Endothelial cell (in vitro differentiated cells): ENCODE results near the gene PHYKPL. TPM values are rescaled to one million over a fixed set of nuclear protein-coding genes. Genes with fewer than 3 reads are reported as not detected.

Experiments used
- DNase-seq: peaks from one replicate; pipeline ENCODE4 v3.0.0; 2021; ENCODE audit warnings: low spot score
- H3K27ac Mint-ChIP-seq: one replicate; pipeline ENCODE4 v1.8.0; 2021; ENCODE audit warnings: mixed read lengths, inconsistent platforms; ENCODE audit not compliant: unreplicated experiment
- H3K27me3 Mint-ChIP-seq: one replicate; pipeline ENCODE4 v1.8.0; 2021; ENCODE audit warnings: mild to moderate bottlenecking, moderate library complexity, mixed read lengths, inconsistent platforms; ENCODE audit not compliant: unreplicated experiment
- H3K36me3 Mint-ChIP-seq: one replicate; pipeline ENCODE4 v1.8.0; 2021; ENCODE audit warnings: mild to moderate bottlenecking, low read depth, mixed read lengths, inconsistent platforms; ENCODE audit not compliant: unreplicated experiment
- H3K4me1 Mint-ChIP-seq: one replicate; pipeline ENCODE4 v1.8.0; 2021; ENCODE audit warnings: mild to moderate bottlenecking, mixed read lengths, inconsistent platforms; ENCODE audit not compliant: unreplicated experiment
- H3K4me3 Mint-ChIP-seq: one replicate; pipeline ENCODE4 v1.8.0; 2021; ENCODE audit warnings: mild to moderate bottlenecking, mixed read lengths, inconsistent platforms; ENCODE audit not compliant: unreplicated experiment
- H3K9me3 Mint-ChIP-seq: one replicate; pipeline ENCODE4 v1.8.0; 2021; ENCODE audit warnings: mixed read lengths, inconsistent platforms; ENCODE audit not compliant: unreplicated experiment
- total RNA-seq: library from RNA; stranded (reverse); fragmentation: NEBNext Ultra II Directional; extraction: Animal tissue kit (Norgen Biotek cat#: 25700); gene quantifications from one replicate; pipeline ENCODE4 v1.2.1, GENCODE V29; 2021; ENCODE audit not compliant: unreplicated experiment
- TF ChIP-seq, protein P1 (sequence below): fragments of 200-600 bp; sonication (generic); IDR thresholded peaks from one replicate; pipeline ENCODE4 v1.5.0; 2021; ENCODE audit warnings: antibody characterized with exemption; ENCODE audit not compliant: unreplicated experiment

The PHYKPL gene
- total RNA-seq, 1 donor from 2014 or later = 53.1 TPM

DNA sequence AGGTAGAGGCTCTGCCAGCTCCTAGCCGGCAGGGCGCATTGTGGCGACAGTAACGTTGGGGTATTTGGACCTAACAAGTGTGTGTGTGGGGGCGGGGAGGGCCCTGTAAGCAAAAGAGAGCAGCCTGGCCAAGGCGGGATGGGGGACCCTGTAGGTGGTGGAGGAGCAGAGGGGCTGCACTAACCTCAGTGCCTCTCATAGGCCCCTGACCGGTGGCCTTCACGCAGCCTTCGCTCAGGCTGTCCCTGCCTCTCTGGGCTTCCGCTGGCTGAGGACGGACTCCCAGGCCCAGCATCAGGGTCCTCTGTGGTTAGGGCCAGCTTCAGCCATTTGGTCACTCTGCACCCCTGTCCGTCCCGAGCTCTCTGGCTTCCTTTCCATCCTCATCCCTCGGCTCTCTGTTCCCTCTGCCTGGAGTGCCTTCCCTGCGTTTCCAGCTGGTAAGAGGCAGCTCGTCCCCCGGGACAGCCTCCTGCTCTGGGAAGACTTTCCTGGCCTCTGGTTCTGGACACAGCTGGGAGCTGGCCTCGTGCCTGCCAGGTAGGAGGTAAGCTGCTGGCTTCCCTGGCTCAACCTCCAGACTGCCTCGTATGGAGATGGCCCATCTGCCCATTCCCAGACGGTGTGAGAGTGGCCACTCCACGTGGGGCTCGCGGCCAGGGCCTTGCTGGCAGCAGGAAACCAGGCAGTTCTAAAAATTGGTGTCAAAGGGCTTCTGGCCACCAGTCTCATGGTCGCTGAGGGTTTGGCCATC is 39.3 kb upstream of the PHYKPL start:
- peaks cover 14% of the 10 kb centered on the region for H3K36me3 Mint-ChIP-seq
- TF ChIP-seq, protein P1, sequence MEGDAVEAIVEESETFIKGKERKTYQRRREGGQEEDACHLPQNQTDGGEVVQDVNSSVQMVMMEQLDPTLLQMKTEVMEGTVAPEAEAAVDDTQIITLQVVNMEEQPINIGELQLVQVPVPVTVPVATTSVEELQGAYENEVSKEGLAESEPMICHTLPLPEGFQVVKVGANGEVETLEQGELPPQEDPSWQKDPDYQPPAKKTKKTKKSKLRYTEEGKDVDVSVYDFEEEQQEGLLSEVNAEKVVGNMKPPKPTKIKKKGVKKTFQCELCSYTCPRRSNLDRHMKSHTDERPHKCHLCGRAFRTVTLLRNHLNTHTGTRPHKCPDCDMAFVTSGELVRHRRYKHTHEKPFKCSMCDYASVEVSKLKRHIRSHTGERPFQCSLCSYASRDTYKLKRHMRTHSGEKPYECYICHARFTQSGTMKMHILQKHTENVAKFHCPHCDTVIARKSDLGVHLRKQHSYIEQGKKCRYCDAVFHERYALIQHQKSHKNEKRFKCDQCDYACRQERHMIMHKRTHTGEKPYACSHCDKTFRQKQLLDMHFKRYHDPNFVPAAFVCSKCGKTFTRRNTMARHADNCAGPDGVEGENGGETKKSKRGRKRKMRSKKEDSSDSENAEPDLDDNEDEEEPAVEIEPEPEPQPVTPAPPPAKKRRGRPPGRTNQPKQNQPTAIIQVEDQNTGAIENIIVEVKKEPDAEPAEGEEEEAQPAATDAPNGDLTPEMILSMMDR = no peak
- H3K4me1 Mint-ChIP-seq = peaks cover 3% of the 10 kb centered on the region
- H3K4me3 Mint-ChIP-seq = no peak overlapping the region
- peak overlapping the region; percentile 30 for H3K27ac Mint-ChIP-seq
- H3K27me3 Mint-ChIP-seq = peaks cover 21% of the 10 kb centered on the region
- H3K9me3 Mint-ChIP-seq = no peaks in the 10 kb centered on the region
- no peak for DNase-seq

DNA sequence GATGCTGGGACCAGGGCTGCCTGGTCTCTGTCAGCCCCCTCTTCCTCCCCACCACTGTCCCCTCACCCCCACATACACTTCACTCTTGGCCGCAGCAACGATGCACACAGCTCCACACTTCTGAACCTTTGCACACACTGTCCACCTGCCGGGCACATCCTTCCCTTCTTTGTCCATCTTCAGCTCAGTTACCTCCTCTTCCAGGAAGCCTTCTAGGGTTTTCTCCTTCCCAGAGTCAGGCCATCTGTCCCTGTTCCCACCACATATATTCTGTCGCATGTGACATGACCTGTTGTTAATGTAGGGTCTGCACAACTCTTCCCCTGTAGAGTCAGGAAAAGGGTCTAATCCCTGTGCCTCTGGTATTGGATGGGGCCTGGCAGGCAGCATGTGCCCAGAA is 38.6 kb upstream of the PHYKPL start:
- Mint-ChIP-seq H3K9me3 (no peaks in the 10 kb centered on the region), H3K36me3 (peaks cover 14% of the 10 kb centered on the region), H3K27ac (peak overlapping the region; percentile 30), H3K4me1 (peaks cover 3% of the 10 kb centered on the region), H3K4me3 (no peak overlapping the region), H3K27me3 (peaks cover 20% of the 10 kb centered on the region)
- DNase-seq = no peak
- TF ChIP-seq, protein P1 = no peak

DNA sequence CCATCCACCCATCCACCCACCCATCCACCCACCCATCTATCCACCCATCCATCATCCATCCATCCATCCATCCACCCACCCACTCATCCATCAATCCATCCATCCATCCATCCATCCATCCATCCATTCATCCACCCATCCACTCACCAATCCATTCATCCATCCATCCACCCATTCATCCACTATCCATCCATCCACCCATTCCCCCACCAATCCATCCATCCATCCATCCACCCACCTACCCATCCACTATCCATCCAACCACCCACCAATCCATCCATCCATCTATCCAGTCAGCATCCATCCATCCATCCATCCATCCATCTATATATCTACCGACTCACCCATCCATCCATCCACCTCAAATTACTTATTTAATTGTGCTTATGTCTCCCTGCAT is 36.9 kb upstream of the PHYKPL start:
- Mint-ChIP-seq H3K9me3 (no peaks in the 10 kb centered on the region), H3K27me3 (peaks cover 15% of the 10 kb centered on the region), H3K36me3 (peaks cover 19% of the 10 kb centered on the region), H3K4me3 (no peak overlapping the region), H3K4me1 (peaks cover 6% of the 10 kb centered on the region), H3K27ac (no peak overlapping the region)
- no peak for DNase-seq
- TF ChIP-seq, protein P1 = no peak

DNA sequence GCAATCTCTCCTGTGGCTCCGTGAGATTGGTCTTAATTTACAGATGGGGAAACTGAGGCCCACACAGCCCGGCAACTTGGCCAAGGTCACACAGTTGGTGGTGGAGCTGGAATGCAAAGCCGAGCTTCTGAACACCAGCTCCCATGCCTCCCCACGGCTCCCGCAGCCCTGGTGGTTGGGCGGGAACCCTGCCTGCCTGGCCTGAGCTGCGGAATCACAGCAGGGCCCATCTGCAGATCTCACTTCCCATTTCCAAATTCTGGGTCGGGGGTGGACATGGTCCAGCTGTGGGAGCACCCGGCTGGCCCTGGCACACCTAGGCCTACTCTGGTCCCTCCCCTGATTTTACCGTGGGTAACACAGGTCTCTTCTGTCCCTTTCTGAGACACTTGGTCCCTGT is 35.3 kb upstream of the PHYKPL start:
- peaks cover 13% of the 10 kb centered on the region for H3K27me3 Mint-ChIP-seq
- TF ChIP-seq, protein P1 = no peak
- H3K4me3 Mint-ChIP-seq = no peak overlapping the region
- peaks cover 6% of the 10 kb centered on the region for H3K4me1 Mint-ChIP-seq
- DNase-seq = no peak
- H3K27ac Mint-ChIP-seq = no peak overlapping the region
- H3K9me3 Mint-ChIP-seq = no peaks in the 10 kb centered on the region
- H3K36me3 Mint-ChIP-seq = peaks cover 26% of the 10 kb centered on the region

DNA sequence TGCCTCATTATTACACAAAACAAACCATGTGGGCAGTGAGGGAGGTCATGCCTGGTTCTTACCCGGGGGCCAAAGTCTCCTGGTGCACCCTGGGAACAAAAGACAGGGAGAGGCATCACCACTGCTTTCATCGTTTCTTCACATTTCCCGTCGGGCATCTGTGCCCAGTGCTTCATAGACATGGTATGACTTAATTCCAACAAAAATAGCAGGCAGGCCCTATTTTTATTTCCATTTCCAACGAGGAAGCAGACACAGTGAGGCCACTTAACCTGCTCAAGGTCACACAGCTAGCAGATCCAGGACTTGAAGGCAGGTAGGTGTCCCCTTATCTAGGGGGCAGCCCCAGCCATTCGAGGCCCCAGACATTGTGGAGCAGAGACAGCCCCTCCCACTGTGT is 34.6 kb upstream of the PHYKPL start:
- peaks cover 32% of the 10 kb centered on the region for H3K36me3 Mint-ChIP-seq
- TF ChIP-seq, protein P1 = no peak
- DNase-seq = no peak
- peaks cover 18% of the 10 kb centered on the region for H3K27me3 Mint-ChIP-seq
- H3K27ac Mint-ChIP-seq = no peak overlapping the region
- H3K4me3 Mint-ChIP-seq = no peak overlapping the region
- H3K4me1 Mint-ChIP-seq = peaks cover 11% of the 10 kb centered on the region
- H3K9me3 Mint-ChIP-seq = no peaks in the 10 kb centered on the region
